ENCODE data around the gene RNU6-1. TPM values are rescaled to one million over a fixed set of nuclear protein-coding genes. Genes with fewer than 3 reads are reported as not detected.

Gene RNU6-1
- total RNA-seq, 1 experiment from 2014 or later, result not detected

- Histone ChIP-seq H3K9me3 (ENCODE audit: control insufficient read depth in 1 of 2, insufficient read depth in 1 of 2, low read depth in 1 of 2, low read length in 2 of 2) (no peaks in the 10 kb centered on the region), H3K4me3 (replicated peaks in 1 of 2; ENCODE audit: low read depth in 1 of 2, low read length in 2 of 2) (no peak overlapping the region), H3K4me2 (ENCODE audit: low read length) (no peak overlapping the region), H3K36me3 (ENCODE audit: control insufficient read depth in 1 of 2, insufficient read depth in 2 of 2, low read length in 2 of 2) (no peaks in the 10 kb centered on the region), H3K9me2 (ENCODE audit: insufficient read depth) (no peaks in the 10 kb centered on the region), H3K27me3 (ENCODE audit: insufficient read depth, low read length) (no peaks in the 10 kb centered on the region), H3K79me2 (ENCODE audit: insufficient read depth, low read length) (no peaks in the 10 kb centered on the region), H2AFZ (ENCODE audit: low read depth, low read length, poor library complexity, severe bottlenecking) (no peak overlapping the region), H4K20me1 (ENCODE audit: insufficient read depth) (no peaks in the 10 kb centered on the region), H3K4me1 (ENCODE audit: control insufficient read depth in 1 of 2, insufficient read depth in 2 of 2, low read length in 2 of 2) (no peaks in the 10 kb centered on the region), H3K9ac (ENCODE audit: low read length) (no peak overlapping the region), H3K27ac (ENCODE audit: low read depth, low read length) (no peak overlapping the region)
- RAD21 ChIA-PET (ENCODE audit: low non-redundant PET in 1 of 2, low total read pairs in 2 of 2, uncharacterized antibody in 2 of 2, unreplicated experiment in 2 of 2), result no interaction called here
- CTCF ChIA-PET, result no interaction called here
- POLR2A ChIA-PET, result no interaction called here
- TF ChIP-seq ZBTB33 (IDR thresholded peaks at IDR 0.05; ENCODE audit: extremely low read depth, insufficient replicate concordance, low read length) (no peak), MAX (IDR thresholded peaks at IDR 0.05) (no peak), CTCF (IDR thresholded peaks at IDR 0.05 in 2 of 3, conservative IDR thresholded peaks at IDR 0.05 in 1 of 3; ENCODE audit: borderline replicate concordance in 1 of 3, insufficient read depth in 1 of 3, low read depth in 2 of 3, low read length in 2 of 3) (no peak), ELF1 (IDR thresholded peaks at IDR 0.05; ENCODE audit: borderline replicate concordance, low read depth) (no peak), SRF (IDR thresholded peaks at IDR 0.05; ENCODE audit: low read depth) (no peak), REST (IDR thresholded peaks at IDR 0.05; ENCODE audit: low read depth) (no peak), TCF7L2 (IDR thresholded peaks at IDR 0.05; ENCODE audit: borderline replicate concordance, extremely low read depth, insufficient read depth, insufficient read length) (no peak), JUND (IDR thresholded peaks at IDR 0.05) (no peak), YY1 (IDR thresholded peaks at IDR 0.05; ENCODE audit: extremely low read depth, insufficient replicate concordance, low read depth, low read length) (no peak), SP1 (IDR thresholded peaks at IDR 0.05; ENCODE audit: low read depth) (no peak), ZFX (IDR thresholded peaks at IDR 0.05) (no peak), POLR2A (IDR thresholded peaks at IDR 0.05; ENCODE audit: borderline replicate concordance, extremely low read depth, insufficient read depth, insufficient read length) (no peak), ZNF274 (IDR thresholded peaks at IDR 0.05; ENCODE audit: low read depth, low read length) (no peak)
- ATAC-seq, result no peak
- DNase-seq (ENCODE audit: low read depth, low spot score), result no peak
- intact Hi-C loops (cut with micrococcal nuclease), result no loop called here
- BruUV-seq (replicated peaks), result no TSS peak
Measured at GRCh38 chr15:67803299-67803698, 36.5 kb downstream of the RNU6-1 start.

Data from HCT116 (cell line).